ENCODE measurements around the gene ADCY5. TPM values are rescaled to one million over a fixed set of nuclear protein-coding genes. Genes with fewer than 3 reads are reported as not detected.
A peak's percentile ranks its signal among the peaks of the same experiment; 100 is the strongest.

ADCY5 gene
- polyA plus RNA-seq, 3 donors: not detected

DNA sequence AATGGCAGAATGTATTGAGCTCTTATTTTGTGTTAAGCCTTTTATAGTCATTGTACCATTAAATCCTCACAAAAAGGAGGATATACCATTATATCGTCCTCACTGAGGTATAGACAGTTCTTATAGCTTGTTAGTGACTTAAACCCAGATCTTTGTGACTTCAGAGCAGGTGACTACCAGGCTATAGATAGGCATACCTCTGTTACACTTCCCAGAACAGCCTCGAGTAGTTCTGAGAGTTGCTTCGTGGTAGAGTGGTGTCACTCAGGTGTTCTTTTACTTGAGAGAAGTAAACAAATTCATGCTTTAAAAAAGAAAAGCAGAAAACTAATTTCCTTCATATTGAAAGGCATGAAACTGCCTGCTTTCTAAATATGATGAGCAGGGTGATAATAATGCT lies 187.2 kb downstream of the ADCY5 start:
- Histone ChIP-seq H3K27ac (ENCODE audit: low read depth in 1 of 2, low read length in 2 of 2) (no peak overlapping the region), H3K79me2 (ENCODE audit: insufficient read depth, low read length) (no peaks in the 10 kb centered on the region), H3K9ac (ENCODE audit: insufficient read depth, low read length, poor library complexity, severe bottlenecking) (no peak overlapping the region), H3K27me3 (ENCODE audit: control insufficient read depth in 2 of 2, insufficient read depth in 2 of 2, low read length in 2 of 2) (no peaks in the 10 kb centered on the region), H2AFZ (ENCODE audit: insufficient read depth, low read depth, low read length, poor library complexity, severe bottlenecking) (no peak overlapping the region), H3K36me3 (replicated peaks in 1 of 2; ENCODE audit: control insufficient read depth in 1 of 2, insufficient read depth in 2 of 2, low read length in 2 of 2) (peaks cover 10 to 43% of the 10 kb centered on the region in 2 donors), H3K9me3 (replicated peaks in 1 of 2; ENCODE audit: control insufficient read depth in 1 of 2, insufficient read depth in 1 of 2, low read length in 2 of 2) (no peaks in the 10 kb centered on the region), H4K20me1 (ENCODE audit: insufficient read depth, low read length) (no peaks in the 10 kb centered on the region), H3K4me2 (replicated peaks; ENCODE audit: extremely low read depth, low read length, poor library complexity, severe bottlenecking) (no peak overlapping the region), H3K4me3 (replicated peaks in 1 of 3; ENCODE audit: low read depth in 2 of 3, low read length in 3 of 3) (no peak overlapping the region), H3K4me1 (ENCODE audit: control insufficient read depth in 1 of 2, insufficient read depth in 2 of 2, low read length in 2 of 2) (no peaks in the 10 kb centered on the region)
- no CpG with 5 or more reads among the region's 3 CpGs for WGBS (ENCODE audit: insufficient coverage)
- Mint-ChIP-seq H3K27me3 (ENCODE audit: low read depth in 3 of 3) (peaks cover 0 to 2% (median 0%) of the 10 kb centered on the region in 3 donors), H3K4me1 (no peaks in the 10 kb centered on the region), H3K36me3 (peaks cover 36 to 52% of the 10 kb centered on the region in 2 donors), H3K4me3 (no peak overlapping the region), H3K9me3 (peaks cover 0 to 2% (median 0%) of the 10 kb centered on the region in 7 donors), H3K27ac (no peak overlapping the region)
- intact Hi-C loops (cut with micrococcal nuclease): no loop called here
- TF ChIP-seq, protein P1, sequence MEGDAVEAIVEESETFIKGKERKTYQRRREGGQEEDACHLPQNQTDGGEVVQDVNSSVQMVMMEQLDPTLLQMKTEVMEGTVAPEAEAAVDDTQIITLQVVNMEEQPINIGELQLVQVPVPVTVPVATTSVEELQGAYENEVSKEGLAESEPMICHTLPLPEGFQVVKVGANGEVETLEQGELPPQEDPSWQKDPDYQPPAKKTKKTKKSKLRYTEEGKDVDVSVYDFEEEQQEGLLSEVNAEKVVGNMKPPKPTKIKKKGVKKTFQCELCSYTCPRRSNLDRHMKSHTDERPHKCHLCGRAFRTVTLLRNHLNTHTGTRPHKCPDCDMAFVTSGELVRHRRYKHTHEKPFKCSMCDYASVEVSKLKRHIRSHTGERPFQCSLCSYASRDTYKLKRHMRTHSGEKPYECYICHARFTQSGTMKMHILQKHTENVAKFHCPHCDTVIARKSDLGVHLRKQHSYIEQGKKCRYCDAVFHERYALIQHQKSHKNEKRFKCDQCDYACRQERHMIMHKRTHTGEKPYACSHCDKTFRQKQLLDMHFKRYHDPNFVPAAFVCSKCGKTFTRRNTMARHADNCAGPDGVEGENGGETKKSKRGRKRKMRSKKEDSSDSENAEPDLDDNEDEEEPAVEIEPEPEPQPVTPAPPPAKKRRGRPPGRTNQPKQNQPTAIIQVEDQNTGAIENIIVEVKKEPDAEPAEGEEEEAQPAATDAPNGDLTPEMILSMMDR (IDR thresholded peaks at IDR 0.05): no peak
- DNase-seq: no peak

DNA sequence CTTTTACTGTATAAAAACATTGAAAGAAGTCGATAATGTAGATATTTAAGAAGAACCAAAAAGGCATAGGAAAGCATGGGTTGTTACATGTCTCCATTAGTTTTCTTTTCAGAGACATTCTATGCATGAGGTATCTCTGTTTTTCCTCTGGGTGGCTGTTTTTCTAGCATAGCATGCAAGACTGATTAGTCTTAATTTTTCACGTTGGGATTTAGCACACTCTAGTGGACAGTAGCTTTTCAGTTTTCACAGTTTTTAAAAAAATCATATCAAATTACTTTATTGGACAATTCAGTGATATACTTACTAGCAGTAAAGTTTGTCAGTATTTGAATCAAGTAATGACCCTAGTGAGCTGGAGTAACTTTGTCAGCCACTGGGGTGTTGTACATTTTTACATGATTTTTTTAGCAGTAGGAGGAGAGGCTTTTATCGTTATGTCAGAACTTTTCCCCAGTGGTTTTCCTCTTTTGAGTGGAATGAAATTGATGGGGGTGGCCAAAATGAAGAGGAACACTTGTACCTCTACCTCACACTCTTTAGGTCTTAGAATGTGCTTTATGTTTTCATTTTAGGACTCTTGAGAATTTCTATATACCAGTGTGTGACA lies 190.0 kb downstream of the ADCY5 start:
- Histone ChIP-seq H3K4me1 (ENCODE audit: control insufficient read depth in 1 of 2, insufficient read depth in 2 of 2, low read length in 2 of 2) (no peaks in the 10 kb centered on the region), H3K9ac (ENCODE audit: insufficient read depth, low read length, poor library complexity, severe bottlenecking) (no peak overlapping the region), H3K79me2 (ENCODE audit: insufficient read depth, low read length) (no peaks in the 10 kb centered on the region), H3K36me3 (replicated peaks in 1 of 2; ENCODE audit: control insufficient read depth in 1 of 2, insufficient read depth in 2 of 2, low read length in 2 of 2) (peaks cover 5 to 35% of the 10 kb centered on the region in 2 donors), H4K20me1 (ENCODE audit: insufficient read depth, low read length) (no peaks in the 10 kb centered on the region), H2AFZ (ENCODE audit: insufficient read depth, low read depth, low read length, poor library complexity, severe bottlenecking) (no peak overlapping the region), H3K27ac (ENCODE audit: low read depth in 1 of 2, low read length in 2 of 2) (no peak overlapping the region), H3K9me3 (replicated peaks in 1 of 2; ENCODE audit: control insufficient read depth in 1 of 2, insufficient read depth in 1 of 2, low read length in 2 of 2) (no peaks in the 10 kb centered on the region), H3K27me3 (ENCODE audit: control insufficient read depth in 2 of 2, insufficient read depth in 2 of 2, low read length in 2 of 2) (no peaks in the 10 kb centered on the region), H3K4me3 (replicated peaks in 1 of 3; ENCODE audit: low read depth in 2 of 3, low read length in 3 of 3) (no peak overlapping the region), H3K4me2 (replicated peaks; ENCODE audit: extremely low read depth, low read length, poor library complexity, severe bottlenecking) (no peak overlapping the region)
- H3K27me3 Mint-ChIP-seq (ENCODE audit: low read depth in 3 of 3): peaks cover 0 to 2% (median 0%) of the 10 kb centered on the region in 3 donors
- H3K9me3 Mint-ChIP-seq: no peaks in the 10 kb centered on the region
- no peaks in the 10 kb centered on the region for H3K4me1 Mint-ChIP-seq
- WGBS (ENCODE audit: insufficient coverage): no CpG with 5 or more reads among the region's 3 CpGs
- peak in 2 of 3 donors; percentile 15 to 16 for DNase-seq
- H3K4me3 Mint-ChIP-seq: no peak overlapping the region
- no peak overlapping the region for H3K27ac Mint-ChIP-seq
- TF ChIP-seq, protein P1 (IDR thresholded peaks at IDR 0.05): peak; percentile 72
- peaks cover 31 to 40% of the 10 kb centered on the region in 2 donors for H3K36me3 Mint-ChIP-seq
- intact Hi-C loops (cut with micrococcal nuclease): no loop called here

All from CD14-positive monocyte (primary cell).